Hepatocyte (in vitro differentiated cells): ENCODE data around the gene GCA. TPM values are rescaled to one million over a fixed set of nuclear protein-coding genes. Genes with fewer than 3 reads are reported as not detected.

Experiments
- DNase-seq: peaks from one replicate; pipeline ENCODE4 v3.0.0-alpha.2; 2016; ENCODE audit warnings: low spot score
- H2AFZ ChIP-seq: fragments of 200-600 bp; sonication (generic); 2 replicates; pipeline ENCODE4 v1.6.0; 2016; ENCODE audit warnings: antibody characterized with exemption, mild to moderate bottlenecking
- H3K27ac ChIP-seq: fragments of 200-600 bp; sonication (generic); 2 replicates; pipeline ENCODE4 v1.5.1; 2016; ENCODE audit warnings: mild to moderate bottlenecking
- H3K27me3 ChIP-seq: fragments of 200-600 bp; sonication (generic); 2 replicates; pipeline ENCODE4 v1.6.1; 2016
- H3K36me3 ChIP-seq: fragments of 200-600 bp; sonication (generic); replicated peaks from 2 replicates; pipeline ENCODE4 v1.5.1; 2016; ENCODE audit warnings: low read depth; ENCODE audit not compliant: insufficient read depth
- H3K4me1 ChIP-seq: fragments of 200-600 bp; sonication (generic); 2 replicates; pipeline ENCODE4 v1.5.1; 2016; ENCODE audit warnings: mild to moderate bottlenecking, moderate library complexity; ENCODE audit not compliant: insufficient read depth
- H3K4me2 ChIP-seq: fragments of 200-600 bp; sonication (generic); 2 replicates; pipeline ENCODE4 v1.6.0; 2016
- H3K4me3 ChIP-seq: fragments of 200-600 bp; sonication (generic); 2 replicates; pipeline ENCODE4 v1.5.1; 2016; ENCODE audit warnings: mild to moderate bottlenecking
- H3K79me2 ChIP-seq: fragments of 200-600 bp; sonication (generic); 2 replicates; pipeline ENCODE4 v1.6.0; 2017; ENCODE audit warnings: mild to moderate bottlenecking
- H3K9me2 ChIP-seq: fragments of 200-600 bp; sonication (generic); replicated peaks from 2 replicates; pipeline ENCODE4 v1.6.0; 2017; ENCODE audit warnings: mild to moderate bottlenecking; ENCODE audit not compliant: insufficient read depth
- H3K9me3 ChIP-seq: fragments of 200-600 bp; sonication (generic); 2 replicates; pipeline ENCODE4 v1.5.1; 2016; ENCODE audit warnings: low read depth, mild to moderate bottlenecking
- H4K20me1 ChIP-seq: fragments of 200-600 bp; sonication (generic); 2 replicates; pipeline ENCODE4 v1.6.0; 2016; ENCODE audit warnings: mild to moderate bottlenecking; ENCODE audit not compliant: insufficient read depth, poor library complexity, severe bottlenecking
- CTCF ChIP-seq: fragments of 200-600 bp; sonication (generic); IDR thresholded peaks from 2 replicates; pipeline ENCODE4 v1.5.1; 2016; ENCODE audit warnings: antibody characterized with exemption, mild to moderate bottlenecking; ENCODE audit not compliant: poor library complexity
- EZH2 ChIP-seq: fragments of 200-600 bp; sonication (generic); IDR thresholded peaks from 2 replicates; pipeline ENCODE4 v1.6.1; 2016; ENCODE audit warnings: antibody characterized with exemption, mild to moderate bottlenecking, borderline replicate concordance
- EZH2phosphoT487 ChIP-seq: fragments of 200-600 bp; sonication (generic); IDR thresholded peaks from one replicate; pipeline ENCODE4 v1.6.1; 2018; ENCODE audit warnings: antibody characterized with exemption, mild to moderate bottlenecking, low read depth, moderate library complexity; ENCODE audit not compliant: unreplicated experiment, severe bottlenecking
- WGBS: methylation state at CpG from one replicate; pipeline ENCODE4 v1.1.6; 2016; ENCODE audit warnings: low lambda C conversion rate; ENCODE audit errors: missing lambda C conversion rate; 5-methylcytosine and 5-hydroxymethylcytosine counted together
- polyA plus RNA-seq: library from polyadenylated mRNA; unstranded; fragments of >200 nt; fragmentation: Nextera tagmentation; extraction: Ambion mirVana; gene quantifications from 2 replicates; pipeline ENCODE4 v1.2.1, GENCODE V29; 2016
- total RNA-seq: library from RNA; depleted of rRNA; stranded (reverse); fragments of >200 nt; gene quantifications from 2 replicates; pipeline ENCODE4 v1.2.3, GENCODE V29; 2014

GCA gene
- total and polyA plus RNA-seq, 2 experiments from 2014 or later: 29.2 to 43.2 TPM

DNA sequence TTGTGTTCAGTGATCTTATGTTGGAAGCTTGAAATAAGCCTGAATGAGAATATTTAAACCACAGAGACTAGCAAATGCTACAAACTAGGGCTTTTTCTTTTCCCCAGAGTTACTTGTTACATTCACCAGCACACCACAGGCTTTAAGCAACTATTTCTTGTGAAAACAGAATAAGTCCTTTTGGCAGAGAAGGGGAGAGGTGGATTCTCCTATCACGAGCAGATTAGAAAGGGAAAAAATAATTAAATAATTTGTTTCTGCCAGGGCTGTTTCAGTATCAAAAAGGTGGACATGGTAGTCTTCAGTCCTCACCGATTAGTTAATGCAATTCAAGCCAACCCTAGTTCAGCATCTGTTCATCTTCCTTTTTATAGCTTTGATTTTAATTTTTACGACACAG, 38.0 kb upstream of the GCA start:
- no peak overlapping the region for H2AFZ ChIP-seq
- H3K27ac ChIP-seq: no peak overlapping the region
- no peaks in the 10 kb centered on the region for H3K36me3 ChIP-seq
- no peak for TF ChIP-seq CTCF
- TF ChIP-seq EZH2: no peak
- TF ChIP-seq EZH2phosphoT487: no peak
- no peaks in the 10 kb centered on the region for H4K20me1 ChIP-seq
- H3K9me3 ChIP-seq: no peaks in the 10 kb centered on the region
- DNase-seq: no peak
- WGBS: 72% methylated on average over 3 of the region's 3 CpGs
- H3K79me2 ChIP-seq: no peaks in the 10 kb centered on the region
- no peak overlapping the region for H3K4me2 ChIP-seq
- H3K9me2 ChIP-seq: no peaks in the 10 kb centered on the region
- no peaks in the 10 kb centered on the region for H3K27me3 ChIP-seq
- no peak overlapping the region for H3K4me3 ChIP-seq
- no peaks in the 10 kb centered on the region for H3K4me1 ChIP-seq

DNA sequence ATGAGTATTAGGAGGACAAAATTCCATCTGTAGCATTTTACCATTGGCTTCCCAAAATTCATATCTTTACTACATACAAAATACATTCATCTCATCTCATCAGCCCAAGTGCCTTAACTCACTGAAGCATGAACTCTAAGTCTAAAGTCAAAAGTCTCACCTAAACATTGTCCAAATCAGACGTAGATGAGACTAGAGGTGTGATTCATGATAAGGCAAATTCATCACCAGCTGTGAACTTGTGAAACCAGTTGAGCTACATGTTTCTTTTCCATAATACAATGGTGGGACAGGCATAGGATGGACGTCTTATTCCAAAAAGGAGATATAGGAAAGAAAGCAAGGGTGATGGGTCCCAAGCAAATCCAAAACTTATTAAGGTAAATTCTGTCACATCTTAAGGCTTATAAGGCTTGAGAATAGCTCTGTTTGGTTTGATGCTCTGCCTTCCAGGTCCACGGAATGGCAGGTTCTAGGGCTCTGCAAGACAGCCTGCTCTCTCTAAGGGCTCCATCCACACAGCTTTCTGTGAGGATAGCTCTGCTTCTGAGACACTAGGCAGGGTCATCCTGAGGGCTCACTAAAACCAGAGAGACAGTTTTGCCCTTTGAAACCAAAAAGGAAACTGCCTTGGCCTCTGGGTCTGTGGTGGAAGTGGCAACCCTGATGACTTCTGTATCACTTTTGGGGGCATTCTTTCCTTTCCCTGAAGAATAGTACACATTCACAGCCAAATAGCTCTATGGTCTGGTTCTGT, 35.0 kb upstream of the GCA start:
- DNase-seq: no peak
- Histone ChIP-seq H4K20me1 (no peaks in the 10 kb centered on the region), H3K9me3 (no peaks in the 10 kb centered on the region), H3K79me2 (no peaks in the 10 kb centered on the region), H2AFZ (no peak overlapping the region), H3K4me1 (no peaks in the 10 kb centered on the region), H3K4me2 (no peak overlapping the region), H3K27me3 (no peaks in the 10 kb centered on the region), H3K36me3 (no peaks in the 10 kb centered on the region), H3K9me2 (no peaks in the 10 kb centered on the region), H3K27ac (no peak overlapping the region), H3K4me3 (no peak overlapping the region)
- no peak for TF ChIP-seq EZH2phosphoT487
- no peak for TF ChIP-seq CTCF
- TF ChIP-seq EZH2: no peak
- WGBS: 71% methylated on average over 3 of the region's 3 CpGs

GRCh38 chr2:162312853-162313252, 31.1 kb upstream of the GCA start:
- H3K27me3 ChIP-seq: no peaks in the 10 kb centered on the region
- no peak overlapping the region for H3K4me3 ChIP-seq
- H3K4me1 ChIP-seq: no peaks in the 10 kb centered on the region
- H4K20me1 ChIP-seq: no peaks in the 10 kb centered on the region
- no peaks in the 10 kb centered on the region for H3K36me3 ChIP-seq
- no peaks in the 10 kb centered on the region for H3K79me2 ChIP-seq
- H3K27ac ChIP-seq: no peak overlapping the region
- 90% methylated on average over 1 of the region's 1 CpG for WGBS
- TF ChIP-seq CTCF (no peak), EZH2phosphoT487 (no peak), EZH2 (no peak)
- no peaks in the 10 kb centered on the region for H3K9me2 ChIP-seq
- no peaks in the 10 kb centered on the region for H3K9me3 ChIP-seq
- H3K4me2 ChIP-seq: no peak overlapping the region
- no peak overlapping the region for H2AFZ ChIP-seq
- no peak for DNase-seq

DNA sequence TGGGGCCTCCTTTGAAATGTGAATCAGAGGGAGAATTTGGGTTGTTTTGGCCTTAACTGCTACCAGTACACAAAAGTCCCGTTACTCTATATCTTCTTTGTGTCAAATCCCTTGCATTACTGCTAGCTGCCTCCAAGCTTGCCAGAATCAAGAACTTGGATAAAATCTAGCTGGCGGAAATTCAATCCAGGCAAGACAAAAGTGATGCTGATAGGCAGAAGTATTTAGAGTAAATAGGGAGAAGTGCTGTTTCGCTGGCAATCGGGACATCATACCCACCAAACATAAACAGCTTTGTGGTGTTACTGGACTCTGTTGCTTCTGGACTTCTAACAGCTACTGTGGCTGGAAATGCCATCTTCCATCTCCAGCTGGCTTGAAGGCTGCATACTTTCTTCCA, 28.0 kb upstream of the GCA start:
- WGBS: 91% methylated on average over 4 of the region's 4 CpGs
- Histone ChIP-seq H3K27ac (no peak overlapping the region), H3K4me1 (peaks cover 5% of the 10 kb centered on the region), H3K4me2 (no peak overlapping the region), H3K9me3 (no peaks in the 10 kb centered on the region), H3K27me3 (no peaks in the 10 kb centered on the region), H2AFZ (no peak overlapping the region), H3K36me3 (no peaks in the 10 kb centered on the region), H3K79me2 (no peaks in the 10 kb centered on the region), H4K20me1 (no peaks in the 10 kb centered on the region), H3K9me2 (no peaks in the 10 kb centered on the region), H3K4me3 (no peak overlapping the region)
- no peak for DNase-seq
- no peak for TF ChIP-seq EZH2
